HCT116 (cell line): ENCODE measurements around the gene FOXP1. TPM values are rescaled to one million over a fixed set of nuclear protein-coding genes. Genes with fewer than 3 reads are reported as not detected.

Experiments used
- ATAC-seq: fragments of 200-7000 bp; cut with Tn5 transposase; 2 replicates; pipeline ENCODE4 v1.9.1; 2020; ENCODE audit warnings: mild to moderate bottlenecking, moderate library complexity
- BruUV-seq: library from RNA; stranded (reverse); fragments of 400-500 nt; replicated peaks from 2 replicates; lab custom pipeline; 2021; lab: Mats Ljungman, UMichigan
- CTCF ChIA-PET: fragments of 300-600 bp; sonication (Branson Sonifier 250); formaldehyde crosslinking; loops from one replicate; lab custom pipeline; 2021; ENCODE audit warnings: antibody characterized with exemption; lab: Charles Lee
- POLR2A ChIA-PET: fragments of 300-600, 350-600 bp; sonication (Branson Sonifier 250); formaldehyde crosslinking; loops from one replicate; lab custom pipeline; 2021; ENCODE audit warnings: antibody characterized with exemption; lab: Charles Lee
- RAD21 ChIA-PET, 2 experiments: fragments of 300-600 bp; sonication (Branson Sonifier 250); formaldehyde crosslinking; loops; one replicate each; lab custom pipeline; 2023; ENCODE audit warnings: low total read pairs in 2 of 2; ENCODE audit not compliant: uncharacterized antibody in 2 of 2, unreplicated experiment in 2 of 2, low non-redundant PET in 1 of 2; lab: Charles Lee
- DNase-seq: peaks from one replicate; pipeline ENCODE4 v3.0.0-alpha.2; 2010; ENCODE audit warnings: low read depth, low spot score
- H2AFZ ChIP-seq: fragments of 200-600 bp; shearing (Covaris generic), sonication (generic); 2 replicates; pipeline ENCODE4 v1.6.1; 2017; ENCODE audit warnings: low read depth, mixed run types, mixed read lengths, antibody characterized with exemption, low read length; ENCODE audit not compliant: poor library complexity, severe bottlenecking
- H3K27ac ChIP-seq: 2 replicates; pipeline ENCODE4 v1.5.1; 2012; ENCODE audit warnings: low read depth, low read length
- H3K27me3 ChIP-seq: fragments of 200-600 bp; sonication (generic); 2 replicates; pipeline ENCODE4 v1.6.1; 2016; ENCODE audit warnings: mixed run types, low read length, mixed read lengths; ENCODE audit not compliant: insufficient read depth
- H3K36me3 ChIP-seq, 2 experiments: fragments of 200-500 bp in 1 of 2; fragments of 200-600 bp in 1 of 2; sonication (Bioruptor generic) in 1 of 2; sonication (generic) in 1 of 2; 2 replicates each; pipeline versions ENCODE4 v1.5.1 to v1.6.1; 2014 to 2016; ENCODE audit warnings: low read length in 2 of 2, inconsistent platforms in 1 of 2, mixed read lengths in 1 of 2, mixed run types in 1 of 2; ENCODE audit not compliant: insufficient read depth in 2 of 2, control insufficient read depth in 1 of 2
- H3K4me1 ChIP-seq, 2 experiments: fragments of 200-600 bp in 1 of 2; sonication (generic) in 1 of 2; 2 replicates each; pipeline versions ENCODE4 v1.5.1 to v1.6.1; 2012 to 2017; ENCODE audit warnings: low read length in 2 of 2, inconsistent platforms in 1 of 2, mild to moderate bottlenecking in 1 of 2, mixed read lengths in 1 of 2, mixed run types in 1 of 2, moderate library complexity in 1 of 2; ENCODE audit not compliant: insufficient read depth in 2 of 2, control insufficient read depth in 1 of 2
- H3K4me2 ChIP-seq: fragments of 200-600 bp; sonication (generic); 2 replicates; pipeline ENCODE4 v1.6.1; 2017; ENCODE audit warnings: mixed run types, low read length, mixed read lengths
- H3K4me3 ChIP-seq, 2 experiments: fragments of 200-600 bp in 1 of 2; sonication (generic) in 1 of 2; replicated peaks in 1 of 2; 2 replicates each; pipeline ENCODE4 v1.5.1; 2011 to 2016; ENCODE audit warnings: low read length in 2 of 2, control low read depth in 1 of 2, low read depth in 1 of 2, mild to moderate bottlenecking in 1 of 2, mixed read lengths in 1 of 2, mixed run types in 1 of 2
- H3K79me2 ChIP-seq: fragments of 200-600 bp; sonication (generic); 2 replicates; pipeline ENCODE4 v1.6.1; 2017; ENCODE audit warnings: mild to moderate bottlenecking, mixed run types, low read length, moderate library complexity, mixed read lengths; ENCODE audit not compliant: insufficient read depth
- H3K9ac ChIP-seq: fragments of 200-600 bp; sonication (generic); 2 replicates; pipeline ENCODE4 v1.6.1; 2016; ENCODE audit warnings: low read length, mixed read lengths
- H3K9me2 ChIP-seq: fragments of 200-600 bp; sonication (generic), shearing (Covaris generic); 2 replicates; pipeline ENCODE4 v1.6.1; 2017; ENCODE audit warnings: mixed run types, mild to moderate bottlenecking, moderate library complexity; ENCODE audit not compliant: insufficient read depth
- H3K9me3 ChIP-seq, 2 experiments: fragments of 200-500 bp in 1 of 2; fragments of 200-600 bp in 1 of 2; sonication (Bioruptor generic) in 1 of 2; sonication (generic) in 1 of 2; 2 replicates each; pipeline ENCODE4 v1.6.1; 2014 to 2017; ENCODE audit warnings: low read length in 2 of 2, mixed read lengths in 2 of 2, inconsistent platforms in 1 of 2, low read depth in 1 of 2, mild to moderate bottlenecking in 1 of 2, mixed run types in 1 of 2, moderate library complexity in 1 of 2; ENCODE audit not compliant: control insufficient read depth in 1 of 2, insufficient read depth in 1 of 2
- H4K20me1 ChIP-seq: fragments of 200-600 bp; sonication (generic), shearing (Covaris generic); 2 replicates; pipeline ENCODE4 v1.6.1; 2017; ENCODE audit warnings: mixed run types, mild to moderate bottlenecking, moderate library complexity; ENCODE audit not compliant: insufficient read depth
- CBX3 ChIP-seq: IDR thresholded peaks from 2 replicates; pipeline ENCODE4 v1.6.1; 2012; ENCODE audit warnings: low read depth
- CEBPB ChIP-seq: IDR thresholded peaks from 2 replicates; pipeline ENCODE4 v1.6.1; 2012; ENCODE audit warnings: low read depth
- CTCF ChIP-seq, 3 experiments: fragments of 200-600 bp in 1 of 3; sonication (generic) in 1 of 3; IDR thresholded peaks in 2 of 3; conservative IDR thresholded peaks in 1 of 3; 2 replicates each; pipeline ENCODE4 v1.5.1; 2012 to 2017; ENCODE audit warnings: low read depth in 2 of 3, low read length in 2 of 3, antibody characterized with exemption in 1 of 3, borderline replicate concordance in 1 of 3, control low read depth in 1 of 3, mild to moderate bottlenecking in 1 of 3, mixed read lengths in 1 of 3, mixed run types in 1 of 3, moderate library complexity in 1 of 3; ENCODE audit not compliant: insufficient read depth in 1 of 3
- EGR1 ChIP-seq: IDR thresholded peaks from 2 replicates; pipeline ENCODE4 v1.6.1; 2012; ENCODE audit warnings: low read depth
- ELF1 ChIP-seq: IDR thresholded peaks from 2 replicates; pipeline ENCODE4 v1.6.1; 2012; ENCODE audit warnings: low read depth, borderline replicate concordance
- EZH2phosphoT487 ChIP-seq: fragments of 200-600 bp; IDR thresholded peaks from 2 replicates; pipeline ENCODE4 v1.6.1; 2018; ENCODE audit warnings: antibody characterized with exemption, borderline replicate concordance
- FOSL1 ChIP-seq: IDR thresholded peaks from 2 replicates; pipeline ENCODE4 v1.6.1; 2012; ENCODE audit warnings: low read depth
- JUND ChIP-seq: IDR thresholded peaks from 2 replicates; pipeline ENCODE4 v1.6.1; 2012
- POLR2A ChIP-seq: IDR thresholded peaks from 2 replicates; pipeline ENCODE4 v1.7.0; 2011; ENCODE audit warnings: borderline replicate concordance; ENCODE audit not compliant: insufficient read depth, insufficient read length; ENCODE audit errors: extremely low read depth
- SP1 ChIP-seq: IDR thresholded peaks from 2 replicates; pipeline ENCODE4 v1.6.1; 2012; ENCODE audit warnings: low read depth
- SRF ChIP-seq: IDR thresholded peaks from 2 replicates; pipeline ENCODE4 v1.6.1; 2012; ENCODE audit warnings: low read depth
- TCF7L2 ChIP-seq: IDR thresholded peaks from 2 replicates; pipeline ENCODE4 v1.7.0; 2011; ENCODE audit warnings: borderline replicate concordance, inconsistent platforms; ENCODE audit not compliant: insufficient read depth, insufficient read length; ENCODE audit errors: extremely low read depth
- ZBTB33 ChIP-seq: IDR thresholded peaks from 2 replicates; pipeline ENCODE4 v1.6.1; 2011; ENCODE audit warnings: mild to moderate bottlenecking, low read length, moderate library complexity; ENCODE audit not compliant: insufficient replicate concordance; ENCODE audit errors: extremely low read depth
- ZFX ChIP-seq: fragments of 450-650 bp; IDR thresholded peaks from 2 replicates; pipeline ENCODE4 v1.6.1; 2017
- intact Hi-C: fragments of 100-400 bp; cut with micrococcal nuclease; formaldehyde crosslinking; loops from 2 replicates; pipeline ENCODE4 v1.10.0; 2022
- total RNA-seq: library from RNA; stranded (reverse); gene quantifications from one replicate; pipeline ENCODE4 v1.2.1, GENCODE V29; 2021; ENCODE audit not compliant: unreplicated experiment

FOXP1 gene
- total RNA-seq, 1 experiment from 2014 or later, result 11.4 TPM

- DNase-seq (no peak), ATAC-seq (no peak)
- ChIA-PET CTCF (no interaction called here), POLR2A (no interaction called here), RAD21 (no interaction called here)
- no peak overlapping the region for H3K4me3 ChIP-seq
- no peak overlapping the region for H2AFZ ChIP-seq
- no peaks in the 10 kb centered on the region for H3K36me3 ChIP-seq
- no peaks in the 10 kb centered on the region for H4K20me1 ChIP-seq
- peaks cover 0 to 8% of the 10 kb centered on the region in 2 experiments; a peak in 1 of 4 replicates for H3K4me1 ChIP-seq
- intact Hi-C loops, result no loop called here
- H3K9me3 ChIP-seq, result no peaks in the 10 kb centered on the region
- no peaks in the 10 kb centered on the region for H3K9me2 ChIP-seq
- no peaks in the 10 kb centered on the region for H3K27me3 ChIP-seq
- TF ChIP-seq CTCF (IDR thresholded peaks at IDR 0.05 in 2 of 3, conservative IDR thresholded peaks at IDR 0.05 in 1 of 3; ENCODE audit: borderline replicate concordance in 1 of 3, insufficient read depth in 1 of 3, low read depth in 2 of 3, low read length in 2 of 3) (no peak), POLR2A (no peak), EGR1 (no peak), EZH2phosphoT487 (no peak)
- H3K27ac ChIP-seq, result no peak overlapping the region
- BruUV-seq, result no TSS peak
- H3K4me2 ChIP-seq, result no peak overlapping the region
- H3K79me2 ChIP-seq, result no peaks in the 10 kb centered on the region
- no peak overlapping the region for H3K9ac ChIP-seq
Observed at GRCh38 chr3:71530903-71531530, 52.5 kb downstream of the FOXP1 start.

- ChIA-PET RAD21 (no interaction called here), POLR2A (no interaction called here), CTCF (no interaction called here)
- H3K27me3 ChIP-seq, result no peaks in the 10 kb centered on the region
- no peak overlapping the region for H3K4me3 ChIP-seq
- H3K9ac ChIP-seq, result no peak overlapping the region
- intact Hi-C loops, result no loop called here
- no peak for DNase-seq
- no peaks in the 10 kb centered on the region for H3K9me2 ChIP-seq
- no peak overlapping the region for H3K27ac ChIP-seq
- no peak for ATAC-seq
- H3K9me3 ChIP-seq, result no peaks in the 10 kb centered on the region
- no peaks in the 10 kb centered on the region for H3K36me3 ChIP-seq
- no peaks in the 10 kb centered on the region for H3K79me2 ChIP-seq
- no peak overlapping the region for H3K4me2 ChIP-seq
- H2AFZ ChIP-seq, result no peak overlapping the region
- no peaks in the 10 kb centered on the region for H4K20me1 ChIP-seq
- BruUV-seq, result no TSS peak
- H3K4me1 ChIP-seq, result peaks cover 0 to 7% of the 10 kb centered on the region in 2 experiments; a peak in 1 of 4 replicates
- TF ChIP-seq EGR1 (no peak), POLR2A (no peak), FOSL1 (no peak), SP1 (no peak), CTCF (IDR thresholded peaks at IDR 0.05 in 2 of 3, conservative IDR thresholded peaks at IDR 0.05 in 1 of 3; ENCODE audit: borderline replicate concordance in 1 of 3, insufficient read depth in 1 of 3, low read depth in 2 of 3, low read length in 2 of 3) (no peak), SRF (no peak), CEBPB (no peak), ZFX (no peak), CBX3 (no peak), TCF7L2 (no peak), JUND (no peak), ZBTB33 (no peak), ELF1 (no peak)
Observed at GRCh38 chr3:71528816-71529215, 54.7 kb downstream of the FOXP1 start.
